Neural progenitor cell (in vitro differentiated cells): ENCODE data around the gene NSUN2. TPM values are rescaled to one million over a fixed set of nuclear protein-coding genes. Genes with fewer than 3 reads are reported as not detected.

Experiments used
- DNase-seq: peaks from one replicate; pipeline ENCODE4 v3.0.0-alpha.2; 2016; ENCODE audit warnings: low spot score
- H2AFZ ChIP-seq: fragments of 200-600 bp; sonication (generic); replicated peaks from 2 replicates; pipeline ENCODE4 v1.6.1; 2016; ENCODE audit warnings: antibody characterized with exemption
- H3F3A ChIP-seq: fragments of 200-600 bp; sonication (generic); 2 replicates; pipeline ENCODE4 v1.6.1; 2016; ENCODE audit warnings: antibody characterized with exemption, low read depth
- H3K27ac ChIP-seq: fragments of 200-600 bp; sonication (generic); 2 replicates; pipeline ENCODE4 v1.5.1; 2016; ENCODE audit warnings: mild to moderate bottlenecking
- H3K27me3 ChIP-seq: fragments of 200-600 bp; sonication (generic); 2 replicates; pipeline ENCODE4 v1.6.1; 2016; ENCODE audit warnings: mild to moderate bottlenecking, moderate library complexity
- H3K36me3 ChIP-seq: fragments of 200-600 bp; sonication (generic); 2 replicates; pipeline ENCODE4 v1.5.1; 2016
- H3K4me1 ChIP-seq: fragments of 200-600 bp; sonication (generic); 2 replicates; pipeline ENCODE4 v1.6.1; 2016; ENCODE audit warnings: mixed run types
- H3K4me2 ChIP-seq: fragments of 200-600 bp; sonication (generic); 2 replicates; pipeline ENCODE4 v1.6.1; 2016
- H3K4me3 ChIP-seq: fragments of 200-600 bp; sonication (generic); 2 replicates; pipeline ENCODE4 v1.5.1; 2016
- H3K79me2 ChIP-seq: fragments of 200-600 bp; sonication (generic); 2 replicates; pipeline ENCODE4 v1.6.1; 2016; ENCODE audit warnings: low read depth
- H3K9ac ChIP-seq: fragments of 200-600 bp; sonication (generic); 2 replicates; pipeline ENCODE4 v1.6.1; 2016
- H3K9me3 ChIP-seq: fragments of 200-600 bp; sonication (generic); 2 replicates; pipeline ENCODE4 v1.5.1; 2016; ENCODE audit warnings: low read depth
- H4K20me1 ChIP-seq: fragments of 200-600 bp; sonication (generic); 2 replicates; pipeline ENCODE4 v1.6.1; 2016; ENCODE audit warnings: low read depth
- H3K27ac Mint-ChIP-seq: 3 replicates; pipeline ENCODE4 v1.8.0; 2021; ENCODE audit warnings: mixed read lengths
- H3K27me3 Mint-ChIP-seq: 2 replicates; pipeline ENCODE4 v1.8.0; 2022; ENCODE audit warnings: low read depth, mild to moderate bottlenecking, inconsistent platforms, moderate library complexity, mixed read lengths; ENCODE audit not compliant: insufficient read depth
- H3K36me3 Mint-ChIP-seq: 3 replicates; pipeline ENCODE4 v1.8.0; 2021; ENCODE audit warnings: mixed read lengths
- H3K4me1 Mint-ChIP-seq: 3 replicates; pipeline ENCODE4 v1.8.0; 2021; ENCODE audit warnings: mixed read lengths
- H3K4me3 Mint-ChIP-seq: 3 replicates; pipeline ENCODE4 v1.8.0; 2021; ENCODE audit warnings: mild to moderate bottlenecking, moderate library complexity, mixed read lengths
- H3K9me3 Mint-ChIP-seq: 3 replicates; pipeline ENCODE4 v1.8.0; 2020; ENCODE audit warnings: mixed read lengths
- EZH2 ChIP-seq: fragments of 200-600 bp; sonication (generic); IDR thresholded peaks from 2 replicates; pipeline ENCODE4 v1.6.1; 2017; ENCODE audit warnings: antibody characterized with exemption, mild to moderate bottlenecking, moderate library complexity
- EZH2phosphoT487 ChIP-seq: fragments of 200-600 bp; sonication (generic); IDR thresholded peaks from 2 replicates; pipeline ENCODE4 v1.6.1; 2017; ENCODE audit warnings: antibody characterized with exemption
- total RNA-seq: library from RNA; depleted of rRNA; stranded (reverse); fragments of >200 nt; gene quantifications from 2 replicates; pipeline ENCODE4 v1.2.3, GENCODE V29; 2015; ENCODE audit warnings: low replicate concordance
- TF ChIP-seq, protein P1 (sequence below): fragments of 200-600 bp; sonication (generic); IDR thresholded peaks from 2 replicates; pipeline ENCODE4 v1.5.1; 2017; ENCODE audit warnings: antibody characterized with exemption, mild to moderate bottlenecking

The NSUN2 gene
- total RNA-seq, 1 donor from 2014 or later: 65.4 TPM

DNA sequence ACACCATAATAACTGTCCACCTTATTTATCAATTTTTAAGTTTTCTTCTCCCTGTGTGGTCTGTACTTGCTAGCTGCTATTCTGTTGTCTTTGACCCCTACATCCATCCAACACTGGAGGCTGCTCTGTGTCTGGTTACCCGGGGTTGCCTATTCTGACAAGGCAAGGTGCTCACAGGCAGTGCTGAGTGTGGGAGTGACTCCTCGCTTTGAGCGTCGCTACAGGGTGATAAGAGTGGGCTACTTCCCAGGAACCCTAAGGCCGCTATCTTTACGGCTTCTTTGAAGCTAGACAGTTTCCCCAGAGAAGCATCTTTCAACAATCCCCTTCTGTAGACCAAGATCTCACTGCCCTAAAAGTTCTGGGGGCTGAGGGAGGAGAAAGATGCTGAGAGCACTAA lies 35.3 kb downstream of the NSUN2 start:
- Mint-ChIP-seq H3K27ac (no peak overlapping the region), H3K4me3 (no peak overlapping the region), H3K27me3 (peaks cover 6% of the 10 kb centered on the region), H3K36me3 (peaks cover 33% of the 10 kb centered on the region), H3K4me1 (no peaks in the 10 kb centered on the region), H3K9me3 (no peaks in the 10 kb centered on the region)
- H3F3A ChIP-seq: no peaks in the 10 kb centered on the region
- no peak overlapping the region for H3K4me3 ChIP-seq
- H3K27ac ChIP-seq: no peak overlapping the region
- H3K9ac ChIP-seq: no peak overlapping the region
- TF ChIP-seq, protein P1, sequence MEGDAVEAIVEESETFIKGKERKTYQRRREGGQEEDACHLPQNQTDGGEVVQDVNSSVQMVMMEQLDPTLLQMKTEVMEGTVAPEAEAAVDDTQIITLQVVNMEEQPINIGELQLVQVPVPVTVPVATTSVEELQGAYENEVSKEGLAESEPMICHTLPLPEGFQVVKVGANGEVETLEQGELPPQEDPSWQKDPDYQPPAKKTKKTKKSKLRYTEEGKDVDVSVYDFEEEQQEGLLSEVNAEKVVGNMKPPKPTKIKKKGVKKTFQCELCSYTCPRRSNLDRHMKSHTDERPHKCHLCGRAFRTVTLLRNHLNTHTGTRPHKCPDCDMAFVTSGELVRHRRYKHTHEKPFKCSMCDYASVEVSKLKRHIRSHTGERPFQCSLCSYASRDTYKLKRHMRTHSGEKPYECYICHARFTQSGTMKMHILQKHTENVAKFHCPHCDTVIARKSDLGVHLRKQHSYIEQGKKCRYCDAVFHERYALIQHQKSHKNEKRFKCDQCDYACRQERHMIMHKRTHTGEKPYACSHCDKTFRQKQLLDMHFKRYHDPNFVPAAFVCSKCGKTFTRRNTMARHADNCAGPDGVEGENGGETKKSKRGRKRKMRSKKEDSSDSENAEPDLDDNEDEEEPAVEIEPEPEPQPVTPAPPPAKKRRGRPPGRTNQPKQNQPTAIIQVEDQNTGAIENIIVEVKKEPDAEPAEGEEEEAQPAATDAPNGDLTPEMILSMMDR: no peak
- TF ChIP-seq EZH2 (no peak), EZH2phosphoT487 (no peak)
- H3K79me2 ChIP-seq: no peaks in the 10 kb centered on the region
- no peaks in the 10 kb centered on the region for H3K27me3 ChIP-seq
- no peaks in the 10 kb centered on the region for H3K4me1 ChIP-seq
- H2AFZ ChIP-seq: no peak overlapping the region
- no peak overlapping the region for H3K4me2 ChIP-seq
- no peak for DNase-seq
- H3K36me3 ChIP-seq: no peaks in the 10 kb centered on the region
- no peaks in the 10 kb centered on the region for H3K9me3 ChIP-seq
- H4K20me1 ChIP-seq: no peaks in the 10 kb centered on the region

DNA sequence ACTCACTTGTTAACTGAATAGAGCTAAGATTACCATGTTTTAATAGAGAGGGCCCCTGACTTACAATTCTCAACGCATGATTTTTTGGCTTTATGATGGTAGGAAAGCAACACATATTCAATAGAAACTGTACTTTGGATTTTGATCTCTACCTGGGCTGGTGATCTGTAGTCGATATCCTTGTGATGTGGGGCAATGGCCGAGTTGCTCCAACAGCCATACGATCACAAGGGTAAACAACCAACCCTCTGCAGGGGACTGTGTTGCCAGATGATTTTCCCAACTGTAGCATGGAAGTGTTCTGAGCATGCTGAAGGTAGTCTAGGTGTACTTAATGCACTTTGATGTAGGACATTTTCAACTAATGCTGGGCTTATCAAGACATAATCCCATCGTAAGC lies 36.5 kb downstream of the NSUN2 start:
- H3K27ac Mint-ChIP-seq: no peak overlapping the region
- H3K4me3 ChIP-seq: no peak overlapping the region
- no peaks in the 10 kb centered on the region for H3K79me2 ChIP-seq
- no peak overlapping the region for H3K4me3 Mint-ChIP-seq
- TF ChIP-seq, protein P1: no peak
- no peak for TF ChIP-seq EZH2
- TF ChIP-seq EZH2phosphoT487: no peak
- H3K27me3 ChIP-seq: no peaks in the 10 kb centered on the region
- H2AFZ ChIP-seq: no peak overlapping the region
- H3K27me3 Mint-ChIP-seq: peaks cover 3% of the 10 kb centered on the region
- H3K36me3 Mint-ChIP-seq: peaks cover 25% of the 10 kb centered on the region
- DNase-seq: no peak
- no peaks in the 10 kb centered on the region for H3F3A ChIP-seq
- H3K9ac ChIP-seq: no peak overlapping the region
- no peak overlapping the region for H3K27ac ChIP-seq
- H3K36me3 ChIP-seq: no peaks in the 10 kb centered on the region
- H4K20me1 ChIP-seq: no peaks in the 10 kb centered on the region
- H3K4me1 Mint-ChIP-seq: no peaks in the 10 kb centered on the region
- no peaks in the 10 kb centered on the region for H3K4me1 ChIP-seq
- H3K9me3 Mint-ChIP-seq: no peaks in the 10 kb centered on the region
- H3K9me3 ChIP-seq: no peaks in the 10 kb centered on the region
- no peak overlapping the region for H3K4me2 ChIP-seq

DNA sequence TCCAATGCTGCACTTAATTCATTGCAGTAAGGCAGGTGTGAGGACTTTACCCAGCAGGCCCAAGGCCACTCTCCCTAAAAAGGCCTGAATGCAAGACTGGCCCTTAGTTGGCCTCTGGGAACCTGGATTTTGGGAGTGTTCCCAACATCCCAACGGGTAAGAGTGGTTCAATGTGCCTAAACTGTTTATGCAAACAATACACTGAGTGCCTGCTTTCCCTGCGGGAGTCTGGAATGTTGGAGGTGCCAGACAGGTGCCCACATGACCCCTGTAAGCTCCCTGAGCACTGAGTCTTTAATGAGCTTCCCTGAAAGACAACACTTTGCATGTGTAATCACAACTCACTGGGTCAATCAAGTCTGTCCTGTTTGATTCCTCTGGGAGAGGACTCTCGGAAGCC lies 37.4 kb downstream of the NSUN2 start:
- Histone ChIP-seq H3K36me3 (no peaks in the 10 kb centered on the region), H2AFZ (no peak overlapping the region), H3K4me3 (no peak overlapping the region), H3K27me3 (no peaks in the 10 kb centered on the region), H3K27ac (no peak overlapping the region), H3F3A (no peaks in the 10 kb centered on the region), H3K9me3 (no peaks in the 10 kb centered on the region), H3K9ac (no peak overlapping the region), H4K20me1 (no peaks in the 10 kb centered on the region), H3K79me2 (no peaks in the 10 kb centered on the region), H3K4me2 (no peak overlapping the region), H3K4me1 (no peaks in the 10 kb centered on the region)
- no peaks in the 10 kb centered on the region for H3K9me3 Mint-ChIP-seq
- TF ChIP-seq EZH2phosphoT487: no peak
- no peak for TF ChIP-seq EZH2
- TF ChIP-seq, protein P1: no peak
- H3K27me3 Mint-ChIP-seq: peaks cover 6% of the 10 kb centered on the region
- H3K4me1 Mint-ChIP-seq: no peaks in the 10 kb centered on the region
- H3K27ac Mint-ChIP-seq: no peak overlapping the region
- no peak for DNase-seq
- H3K4me3 Mint-ChIP-seq: no peak overlapping the region
- peaks cover 19% of the 10 kb centered on the region for H3K36me3 Mint-ChIP-seq

- no peak overlapping the region for H3K4me3 ChIP-seq
- no peaks in the 10 kb centered on the region for H3K36me3 ChIP-seq
- no peaks in the 10 kb centered on the region for H3K9me3 Mint-ChIP-seq
- no peak overlapping the region for H3K4me3 Mint-ChIP-seq
- H3K4me1 Mint-ChIP-seq: no peaks in the 10 kb centered on the region
- no peaks in the 10 kb centered on the region for H3F3A ChIP-seq
- no peaks in the 10 kb centered on the region for H4K20me1 ChIP-seq
- H3K4me2 ChIP-seq: no peak overlapping the region
- H3K9me3 ChIP-seq: no peaks in the 10 kb centered on the region
- peaks cover 17% of the 10 kb centered on the region for H3K36me3 Mint-ChIP-seq
- no peaks in the 10 kb centered on the region for H3K79me2 ChIP-seq
- TF ChIP-seq EZH2phosphoT487: no peak
- TF ChIP-seq EZH2: no peak
- TF ChIP-seq, protein P1: no peak
- H3K4me1 ChIP-seq: no peaks in the 10 kb centered on the region
- no peak for DNase-seq
- H3K9ac ChIP-seq: no peak overlapping the region
- no peak overlapping the region for H3K27ac Mint-ChIP-seq
- no peaks in the 10 kb centered on the region for H3K27me3 ChIP-seq
- no peak overlapping the region for H3K27ac ChIP-seq
- H2AFZ ChIP-seq: no peak overlapping the region
- H3K27me3 Mint-ChIP-seq: peaks cover 6% of the 10 kb centered on the region
Measured at GRCh38 chr5:6594066-6594465, 38.8 kb downstream of the NSUN2 start.
